CD14-positive monocyte (primary cell): Measurements from ENCODE around the gene ZNF672. TPM values are rescaled to one million over a fixed set of nuclear protein-coding genes. Genes with fewer than 3 reads are reported as not detected.
"Not testable (repeated sequence)": the region's sequence is repeated elsewhere in the genome, so short reads cannot be mapped to it uniquely, and the experiment has no call there.

Source experiments
- DNase-seq, 3 donors: peaks; one replicate each; pipeline ENCODE4 v3.0.0-alpha.2; 2011 to 2022
- H2AFZ ChIP-seq: 2 replicates; pipeline ENCODE4 v1.6.0; 2012; ENCODE audit warnings: mild to moderate bottlenecking, low read depth, low read length, inconsistent platforms; ENCODE audit not compliant: insufficient read depth, poor library complexity, severe bottlenecking
- H3K27ac ChIP-seq, 2 donors: 1 replicate in 1 of 2; 2 replicates in 1 of 2; pipeline ENCODE4 v1.5.1; 2012 to 2013; ENCODE audit warnings: low read length in 2 of 2, control low read depth in 1 of 2, inconsistent platforms in 1 of 2, low read depth in 1 of 2, mild to moderate bottlenecking in 1 of 2
- H3K27me3 ChIP-seq, 2 donors: one replicate each; pipeline versions ENCODE4 v1.6.0 to v1.6.1; 2011 to 2013; ENCODE audit warnings: low read length in 2 of 2; ENCODE audit not compliant: control insufficient read depth in 2 of 2, insufficient read depth in 2 of 2
- H3K36me3 ChIP-seq, 2 donors: replicated peaks in 1 of 2; 1 replicate in 1 of 2; 2 replicates in 1 of 2; pipeline versions ENCODE4 v1.5.1 to v1.6.1; 2012 to 2013; ENCODE audit warnings: low read length in 2 of 2, control low read depth in 1 of 2, inconsistent platforms in 1 of 2, mild to moderate bottlenecking in 1 of 2; ENCODE audit not compliant: insufficient read depth in 2 of 2, control insufficient read depth in 1 of 2
- H3K4me1 ChIP-seq, 2 donors: 1 replicate in 1 of 2; 2 replicates in 1 of 2; pipeline versions ENCODE4 v1.5.1 to v1.6.1; 2012 to 2013; ENCODE audit warnings: low read length in 2 of 2, control low read depth in 1 of 2, inconsistent platforms in 1 of 2, mild to moderate bottlenecking in 1 of 2, moderate library complexity in 1 of 2; ENCODE audit not compliant: insufficient read depth in 2 of 2, control insufficient read depth in 1 of 2
- H3K4me2 ChIP-seq: replicated peaks from 2 replicates; pipeline ENCODE3; 2012; ENCODE audit warnings: low read length, moderate library complexity, mild to moderate bottlenecking; ENCODE audit not compliant: poor library complexity, severe bottlenecking; ENCODE audit errors: extremely low read depth
- H3K4me3 ChIP-seq, 3 experiments: fragments of 200-600 bp in 1 of 3; sonication (generic) in 1 of 3; replicated peaks in 1 of 3; 1 replicate in 2 of 3; 2 replicates in 1 of 3; pipeline ENCODE4 v1.5.1; 2011 to 2013; ENCODE audit warnings: low read length in 3 of 3, mild to moderate bottlenecking in 3 of 3, control low read depth in 2 of 3, low read depth in 2 of 3, inconsistent platforms in 1 of 3, moderate library complexity in 1 of 3
- H3K79me2 ChIP-seq: 2 replicates; pipeline ENCODE4 v1.6.0; 2012; ENCODE audit warnings: mild to moderate bottlenecking, control low read depth, inconsistent platforms, low read length, moderate library complexity; ENCODE audit not compliant: insufficient read depth
- H3K9ac ChIP-seq: 2 replicates; pipeline ENCODE4 v1.6.0; 2017; ENCODE audit warnings: low read length, mild to moderate bottlenecking; ENCODE audit not compliant: insufficient read depth, poor library complexity, severe bottlenecking
- H3K9me3 ChIP-seq, 2 donors: replicated peaks in 1 of 2; 1 replicate in 1 of 2; 2 replicates in 1 of 2; pipeline versions ENCODE4 v1.5.1 to v1.6.1; 2012 to 2013; ENCODE audit warnings: low read length in 2 of 2, control low read depth in 1 of 2; ENCODE audit not compliant: control insufficient read depth in 1 of 2, insufficient read depth in 1 of 2
- H4K20me1 ChIP-seq: 2 replicates; pipeline ENCODE4 v1.6.0; 2012; ENCODE audit warnings: mild to moderate bottlenecking, low read length, control low read depth, moderate library complexity; ENCODE audit not compliant: insufficient read depth
- H3K27ac Mint-ChIP-seq, 7 donors: one replicate each; pipeline ENCODE4 v1.8.0; 2020; ENCODE audit warnings: mild to moderate bottlenecking in 7 of 7, mixed read lengths in 7 of 7, moderate library complexity in 6 of 7, inconsistent platforms in 2 of 7
- H3K27me3 Mint-ChIP-seq, 3 donors: one replicate each; pipeline ENCODE4 v1.8.0; 2021 to 2022; ENCODE audit warnings: low read depth in 3 of 3, mild to moderate bottlenecking in 3 of 3, mixed read lengths in 3 of 3, moderate library complexity in 3 of 3, inconsistent platforms in 1 of 3
- H3K36me3 Mint-ChIP-seq, 2 donors: one replicate each; pipeline ENCODE4 v1.8.0; 2020; ENCODE audit warnings: mixed read lengths in 2 of 2, inconsistent platforms in 1 of 2, mild to moderate bottlenecking in 1 of 2
- H3K4me1 Mint-ChIP-seq: one replicate; pipeline ENCODE4 v1.8.0; 2020; ENCODE audit warnings: mild to moderate bottlenecking, mixed read lengths
- H3K4me3 Mint-ChIP-seq, 2 donors: one replicate each; pipeline ENCODE4 v1.8.0; 2020; ENCODE audit warnings: mild to moderate bottlenecking in 2 of 2, mixed read lengths in 2 of 2, moderate library complexity in 1 of 2
- H3K9me3 Mint-ChIP-seq, 7 donors: one replicate each; pipeline ENCODE4 v1.8.0; 2020 to 2022; ENCODE audit warnings: mixed read lengths in 7 of 7, mild to moderate bottlenecking in 6 of 7, moderate library complexity in 6 of 7, inconsistent platforms in 2 of 7
- WGBS: methylation state at CpG from one replicate; pipeline ENCODE4 v1.1.5; 2013; ENCODE audit warnings: missing lambda C conversion rate; ENCODE audit not compliant: insufficient coverage; 5-methylcytosine and 5-hydroxymethylcytosine counted together
- intact Hi-C, 2 donors: fragments of 100-400 bp; cut with micrococcal nuclease; formaldehyde crosslinking; loops; one replicate each; pipeline versions ENCODE4 v1.15.0 to v1.15.1; 2023
- polyA minus RNA-seq: library from RNA; depleted of rRNA, polyadenylated mRNA; stranded (reverse); fragments of >200 nt; gene quantifications from 2 replicates; pipeline ENCODE4 v1.2.3, GENCODE V29; 2012
- polyA plus RNA-seq, 3 donors: library from polyadenylated mRNA; depleted of rRNA in 1 of 3; unstranded in 2 of 3; stranded (reverse) in 1 of 3; fragments of 300-500 nt in 2 of 3; fragments of >200 nt in 1 of 3; fragmentation: Illumina TruSeq in 2 of 3; gene quantifications; 1 replicate in 2 of 3; 2 replicates in 1 of 3; pipeline ENCODE4 v1.2.3, GENCODE V29; 2012 to 2021
- total RNA-seq, 12 experiments: library from RNA in 1 of 12; stranded (reverse) in 1 of 12; fragments of 120-200 nt in 1 of 12; gene quantifications; one replicate each; pipeline ENCODE4 v1.2.4 and lab custom pipeline; 2013 to 2026; ENCODE audit warnings: mixed read lengths in 6 of 12, inconsistent platforms in 1 of 12
- TF ChIP-seq, protein P1 (sequence below): fragments of 200-600 bp; IDR thresholded peaks from one replicate; pipeline ENCODE4 v1.8.0; 2022; ENCODE audit warnings: antibody characterized with exemption, mild to moderate bottlenecking

The ZNF672 gene
- 30.7 TPM for total RNA-seq (2013)
- polyA plus RNA-seq: 10 to 100 TPM; 21.2 to 23.9 (median 23.4) TPM
- 33.4 and 69.2 TPM in 2 replicates for polyA minus RNA-seq
- 31.2 to 75.6 (median 41.3) reads per million in 11 experiments for total RNA-seq (lab: John Stamatoyannopoulos, UW)

DNA sequence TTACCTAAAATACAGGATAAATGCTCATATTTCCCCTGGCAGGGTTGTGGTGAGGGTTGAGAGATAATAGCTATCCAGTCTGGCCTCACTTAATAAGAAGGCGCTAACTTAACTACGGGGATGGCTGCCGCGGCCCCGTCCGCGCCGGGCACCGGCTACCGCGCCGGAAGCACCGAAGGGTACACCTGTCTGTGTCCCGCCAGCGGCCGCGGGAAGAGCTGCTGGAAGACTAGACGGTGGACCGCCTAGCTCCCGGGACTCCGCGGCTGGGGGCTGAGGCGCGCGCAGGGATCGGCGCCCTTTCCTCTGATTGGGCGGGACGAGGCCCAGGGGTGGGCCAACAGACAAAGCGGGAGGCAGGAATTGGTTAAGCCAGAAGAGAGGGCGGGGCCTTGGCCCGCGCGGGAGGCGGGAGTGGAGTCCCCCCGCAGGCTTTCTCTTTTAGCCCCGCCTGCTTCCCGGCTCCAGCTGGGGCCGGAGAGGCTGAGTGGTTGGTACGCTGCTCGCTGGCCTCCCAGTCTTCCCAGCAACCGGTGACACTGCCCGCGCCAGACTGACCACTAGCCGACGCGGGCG lies at the start of gene ZNF672:
ZNF672 (plus strand) TSS at position 444 of the 576 bp plus-strand sequence. CDS start 9,051 bp downstream, outside the sequence.
- Mint-ChIP-seq H3K36me3 (peaks cover 6% of the 10 kb centered on the region in 2 donors), H3K9me3 (peaks cover 0 to 2% (median 0%) of the 10 kb centered on the region in 7 donors), H3K27me3 (no peaks in the 10 kb centered on the region), H3K4me3 (no peak within 1 kb of the TSS), H3K4me1 (peaks cover 22% of the 10 kb centered on the region), H3K27ac (peak within 1 kb of the TSS in 2 of 7 donors; percentile 99 to 100)
- Histone ChIP-seq H3K4me2 (peak within 1 kb of the TSS; percentile 73), H3K36me3 (peaks cover under 1 to 16% of the 10 kb centered on the region in 2 donors), H3K27ac (peak within 1 kb of the TSS; percentile 98 to 99), H3K9me3 (no peaks in the 10 kb centered on the region), H3K9ac (peak within 1 kb of the TSS; percentile 99), H3K27me3 (no peaks in the 10 kb centered on the region), H4K20me1 (peaks cover 7% of the 10 kb centered on the region), H2AFZ (peak within 1 kb of the TSS; percentile 85), H3K79me2 (peaks cover 43% of the 10 kb centered on the region), H3K4me3 (peak within 1 kb of the TSS; percentile 55 to 81 (median 69)), H3K4me1 (peaks cover 27 to 45% of the 10 kb centered on the region in 2 donors)
- peak; percentile 97 to 99 (median 98) for DNase-seq
- under 1% methylated on average over 46 of the region's 48 CpGs for whole genome bisulfite sequencing
- intact Hi-C loops: loop anchor here in 1 of 2 donors (2.0 kb wide), 1 partner anchor 21 kb away; the partner anchor contains the start of gene ZNF692
- TF ChIP-seq, protein P1, sequence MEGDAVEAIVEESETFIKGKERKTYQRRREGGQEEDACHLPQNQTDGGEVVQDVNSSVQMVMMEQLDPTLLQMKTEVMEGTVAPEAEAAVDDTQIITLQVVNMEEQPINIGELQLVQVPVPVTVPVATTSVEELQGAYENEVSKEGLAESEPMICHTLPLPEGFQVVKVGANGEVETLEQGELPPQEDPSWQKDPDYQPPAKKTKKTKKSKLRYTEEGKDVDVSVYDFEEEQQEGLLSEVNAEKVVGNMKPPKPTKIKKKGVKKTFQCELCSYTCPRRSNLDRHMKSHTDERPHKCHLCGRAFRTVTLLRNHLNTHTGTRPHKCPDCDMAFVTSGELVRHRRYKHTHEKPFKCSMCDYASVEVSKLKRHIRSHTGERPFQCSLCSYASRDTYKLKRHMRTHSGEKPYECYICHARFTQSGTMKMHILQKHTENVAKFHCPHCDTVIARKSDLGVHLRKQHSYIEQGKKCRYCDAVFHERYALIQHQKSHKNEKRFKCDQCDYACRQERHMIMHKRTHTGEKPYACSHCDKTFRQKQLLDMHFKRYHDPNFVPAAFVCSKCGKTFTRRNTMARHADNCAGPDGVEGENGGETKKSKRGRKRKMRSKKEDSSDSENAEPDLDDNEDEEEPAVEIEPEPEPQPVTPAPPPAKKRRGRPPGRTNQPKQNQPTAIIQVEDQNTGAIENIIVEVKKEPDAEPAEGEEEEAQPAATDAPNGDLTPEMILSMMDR: no peak

- Histone ChIP-seq H3K4me3 (no peak overlapping the region), H2AFZ (no peak overlapping the region), H3K27me3 (no peaks in the 10 kb centered on the region), H3K4me1 (peaks cover 40 to 44% of the 10 kb centered on the region in 2 donors), H4K20me1 (no peaks in the 10 kb centered on the region), H3K79me2 (no peaks in the 10 kb centered on the region), H3K9ac (no peak overlapping the region), H3K4me2 (no peak overlapping the region), H3K9me3 (no peaks in the 10 kb centered on the region), H3K36me3 (no peaks in the 10 kb centered on the region), H3K27ac (no peak overlapping the region)
- 100% methylated on average over 1 of the region's 3 CpGs for WGBS
- Mint-ChIP-seq H3K27me3 (peaks cover 0 to 5% (median 0%) of the 10 kb centered on the region in 3 donors), H3K27ac (no peak overlapping the region), H3K9me3 (peaks cover 0 to 5% (median 0%) of the 10 kb centered on the region in 7 donors), H3K4me1 (peaks cover 49% of the 10 kb centered on the region), H3K36me3 (no peaks in the 10 kb centered on the region), H3K4me3 (no peak overlapping the region)
- DNase-seq: no peak
- intact Hi-C loops: no loop called here
- TF ChIP-seq, protein P1: no peak
Observed at GRCh38 chr1:248788327-248788726, 49.7 kb upstream of the ZNF672 start.

DNA sequence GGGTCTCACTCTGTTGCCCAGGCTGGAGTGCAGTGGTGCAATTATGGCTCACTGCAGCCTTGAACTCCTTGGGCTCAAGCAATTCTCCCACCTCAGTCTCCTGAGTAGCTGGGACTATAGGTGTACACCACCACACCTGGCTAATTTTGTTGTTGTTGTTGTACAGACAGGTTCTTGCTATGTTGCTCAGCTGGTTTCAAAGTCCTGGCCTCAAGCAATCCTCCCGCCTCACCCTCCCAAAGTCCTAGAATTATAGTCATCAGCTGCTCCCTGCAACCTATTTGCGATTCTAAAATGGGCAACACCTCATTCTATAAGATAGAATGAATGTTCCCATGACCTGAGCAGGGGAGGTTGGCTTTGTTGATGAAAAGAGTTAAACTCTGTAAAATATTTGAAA lies 48.7 kb upstream of the ZNF672 start:
- H3K27me3 ChIP-seq, intact Hi-C loops, H3K9ac ChIP-seq, H2AFZ ChIP-seq, H3K4me2 ChIP-seq, H3K79me2 ChIP-seq, H3K36me3 Mint-ChIP-seq, H3K27ac Mint-ChIP-seq, H3K9me3 ChIP-seq, H3K36me3 ChIP-seq, H3K27ac ChIP-seq, H3K4me3 Mint-ChIP-seq, H3K27me3 Mint-ChIP-seq, H3K4me3 ChIP-seq, DNase-seq, H3K9me3 Mint-ChIP-seq, H4K20me1 ChIP-seq: not testable (repeated sequence)
- H3K4me1 ChIP-seq: peaks cover 40 to 44% of the 10 kb centered on the region in 2 donors
- WGBS: no CpG with 5 or more reads among the region's 2 CpGs
- peaks cover 49% of the 10 kb centered on the region for H3K4me1 Mint-ChIP-seq
